GM23338 (cell line): ENCODE data around the gene NEXMIF. TPM values are rescaled to one million over a fixed set of nuclear protein-coding genes. Genes with fewer than 3 reads are reported as not detected.
"Not testable (repeated sequence)": the region's sequence is repeated elsewhere in the genome, so short reads cannot be mapped to it uniquely, and the experiment has no call there.

Experiments
- ATAC-seq: fragments of 200-7000 bp; cut with Tn5 transposase; 3 replicates; pipeline ENCODE4 v1.9.1; 2020
- DNase-seq: peaks from one replicate; pipeline ENCODE4 v3.0.0-alpha.2; 2015; ENCODE audit warnings: low spot score
- H2AFZ ChIP-seq: fragments of 200-600 bp; sonication (generic); 2 replicates; pipeline ENCODE4 v1.8.0; 2016; ENCODE audit warnings: antibody characterized with exemption, mild to moderate bottlenecking, moderate library complexity
- H3F3A ChIP-seq: fragments of 200-600 bp; sonication (generic); replicated peaks from 2 replicates; pipeline ENCODE4 v1.8.0; 2017; ENCODE audit warnings: antibody characterized with exemption, mixed run types, low read depth
- H3K27ac ChIP-seq: fragments of 200-600 bp; sonication (generic); 2 replicates; pipeline ENCODE4 v1.6.1; 2016; ENCODE audit warnings: low read depth
- H3K27me3 ChIP-seq: fragments of 200-600 bp; sonication (generic); 2 replicates; pipeline ENCODE4 v1.8.0; 2016; ENCODE audit warnings: mild to moderate bottlenecking, mixed run types, moderate library complexity; ENCODE audit not compliant: insufficient read depth
- H3K36me3 ChIP-seq: fragments of 200-600 bp; sonication (generic); 2 replicates; pipeline ENCODE4 v1.8.0; 2016; ENCODE audit warnings: mild to moderate bottlenecking; ENCODE audit not compliant: insufficient read depth
- H3K4me1 ChIP-seq: fragments of 200-600 bp; sonication (generic); 2 replicates; pipeline ENCODE4 v1.8.0; 2016; ENCODE audit warnings: mild to moderate bottlenecking, moderate library complexity; ENCODE audit not compliant: insufficient read depth
- H3K4me2 ChIP-seq: fragments of 200-600 bp; sonication (generic); 2 replicates; pipeline ENCODE4 v1.7.1; 2017; ENCODE audit warnings: mixed run types
- H3K4me3 ChIP-seq: fragments of 200-600 bp; sonication (generic); 2 replicates; pipeline ENCODE4 v1.6.1; 2016; ENCODE audit warnings: mixed run types
- H3K79me2 ChIP-seq: fragments of 200-600 bp; sonication (generic); replicated peaks from 2 replicates; pipeline ENCODE4 v1.8.0; 2017; ENCODE audit warnings: mild to moderate bottlenecking; ENCODE audit not compliant: insufficient read depth
- H3K9me2 ChIP-seq: fragments of 200-600 bp; sonication (generic); 2 replicates; pipeline ENCODE4 v1.8.0; 2017; ENCODE audit not compliant: insufficient read depth
- H4K20me1 ChIP-seq: fragments of 200-600 bp; sonication (generic); replicated peaks from 2 replicates; pipeline ENCODE4 v1.8.0; 2017; ENCODE audit warnings: mild to moderate bottlenecking; ENCODE audit not compliant: insufficient read depth
- H3K27ac Mint-ChIP-seq: 2 replicates; pipeline ENCODE4 v1.8.0; 2020; ENCODE audit warnings: inconsistent platforms, mild to moderate bottlenecking, moderate library complexity, mixed read lengths
- H3K27me3 Mint-ChIP-seq: 3 replicates; pipeline ENCODE4 v1.8.0; 2022; ENCODE audit warnings: low read depth, mild to moderate bottlenecking, moderate library complexity, mixed read lengths, inconsistent platforms; ENCODE audit not compliant: insufficient read depth, poor library complexity
- H3K36me3 Mint-ChIP-seq: 3 replicates; pipeline ENCODE4 v1.8.0; 2021; ENCODE audit warnings: low read depth, mild to moderate bottlenecking, inconsistent platforms, moderate library complexity, mixed read lengths
- H3K4me1 Mint-ChIP-seq: 3 replicates; pipeline ENCODE4 v1.8.0; 2020; ENCODE audit warnings: mild to moderate bottlenecking, inconsistent platforms, mixed read lengths
- H3K4me3 Mint-ChIP-seq: 3 replicates; pipeline ENCODE4 v1.8.0; 2021; ENCODE audit warnings: moderate library complexity, mild to moderate bottlenecking, inconsistent platforms, mixed read lengths
- H3K9me3 Mint-ChIP-seq: 3 replicates; pipeline ENCODE4 v1.8.0; 2020; ENCODE audit warnings: moderate library complexity, mild to moderate bottlenecking, inconsistent platforms, mixed read lengths
- ETS1 ChIP-seq: IDR thresholded peaks from 2 replicates; pipeline ENCODE4 v1.6.1; 2016; ENCODE audit warnings: antibody characterized with exemption
- EZH2 ChIP-seq: fragments of 200-600 bp; sonication (generic); IDR thresholded peaks from one replicate; pipeline ENCODE4 v1.8.0; 2017; ENCODE audit warnings: antibody characterized with exemption, mild to moderate bottlenecking, low read depth; ENCODE audit not compliant: unreplicated experiment
- JUNB ChIP-seq: IDR thresholded peaks from one replicate; pipeline ENCODE4 v1.6.1; 2016; ENCODE audit warnings: antibody characterized with exemption; ENCODE audit not compliant: unreplicated experiment
- REST ChIP-seq: IDR thresholded peaks from one replicate; pipeline ENCODE4 v1.6.1; 2018; ENCODE audit warnings: antibody characterized with exemption; ENCODE audit not compliant: unreplicated experiment
- ZNF331 ChIP-seq: fragments of 250-450 bp; sonication (Bioruptor Pico); IDR thresholded peaks from 2 replicates; pipeline ENCODE4 v1.5.0; 2020; ENCODE audit warnings: low read depth, mild to moderate bottlenecking, moderate library complexity
- long read RNA-seq: library from polyadenylated mRNA; unstranded; transcript quantifications from one replicate; pipeline ENCODE4 v2.0.0, GENCODE V29; 2020; ENCODE audit not compliant: unreplicated experiment
- polyA plus RNA-seq: library from polyadenylated mRNA; unstranded; fragments of >200 nt; fragmentation: Nextera tagmentation; extraction: Ambion mirVana; gene quantifications from 2 replicates; pipeline ENCODE4 v1.2.1, GENCODE V29; 2016
- total RNA-seq: library from RNA; depleted of rRNA; stranded (reverse); fragments of >200 nt; shearing (Covaris generic); gene quantifications from 2 replicates; pipeline ENCODE4 v1.2.3, GENCODE V29; 2014; rRNA removed

Gene NEXMIF
- total RNA-seq = 0.70 and 0.76 TPM in 2 replicates
- polyA plus RNA-seq = 0.09 and 0.16 TPM in 2 replicates
- long read RNA-seq = 0 reads

- H3F3A ChIP-seq = no peaks in the 10 kb centered on the region
- H3K9me2 ChIP-seq = no peaks in the 10 kb centered on the region
- Mint-ChIP-seq H3K4me1 (peaks cover 2% of the 10 kb centered on the region; the same call in 1 of the 3 replicates), H3K4me3 (peak within 1 kb of the TSS; percentile 82), H3K36me3 (peaks cover 3% of the 10 kb centered on the region; the same call in 1 of the 3 replicates), H3K27me3 (peaks cover 19% of the 10 kb centered on the region), H3K27ac (no peak within 1 kb of the TSS), H3K9me3 (peaks cover 6% of the 10 kb centered on the region; the same call in 2 of the 3 replicates)
- ATAC-seq (peak; percentile 88), DNase-seq (peak; percentile 69)
- peaks cover 40% of the 10 kb centered on the region for H3K27me3 ChIP-seq
- no peaks in the 10 kb centered on the region; the same call in 1 of the 2 replicates for H3K4me1 ChIP-seq
- no peaks in the 10 kb centered on the region for H3K36me3 ChIP-seq
- TF ChIP-seq ETS1 = no peak
- TF ChIP-seq JUNB = no peak
- no peak for TF ChIP-seq EZH2
- TF ChIP-seq REST = no peak
- TF ChIP-seq ZNF331 = no peak
- no peak within 1 kb of the TSS for H3K27ac ChIP-seq
- H2AFZ ChIP-seq = peak within 1 kb of the TSS; percentile 80
- H4K20me1 ChIP-seq = no peaks in the 10 kb centered on the region
- H3K4me2 ChIP-seq = peak within 1 kb of the TSS; percentile 76
- no peaks in the 10 kb centered on the region for H3K79me2 ChIP-seq
- H3K4me3 ChIP-seq = peak within 1 kb of the TSS; percentile 58
Observed at GRCh38 chrX:74925225-74926088, at the start of gene NEXMIF. NEXMIF (minus strand) TSS chrX:74925452.

- not testable (repeated sequence) for DNase-seq, H3K4me3 Mint-ChIP-seq, H3K9me2 ChIP-seq
Observed at GRCh38 chrX:74961962-74962361, 36.7 kb upstream of the NEXMIF start.

More at GRCh38 chrX:74961962-74962361, 36.7 kb upstream of the NEXMIF start:
- not testable (repeated sequence) for H3K4me1 ChIP-seq, H3K27me3 ChIP-seq, H3F3A ChIP-seq, H3K4me1 Mint-ChIP-seq, H3K79me2 ChIP-seq, H3K9me3 Mint-ChIP-seq, ATAC-seq, H4K20me1 ChIP-seq, H2AFZ ChIP-seq, H3K4me3 ChIP-seq, H3K4me2 ChIP-seq, H3K27me3 Mint-ChIP-seq, H3K36me3 Mint-ChIP-seq, H3K27ac Mint-ChIP-seq, H3K27ac ChIP-seq, H3K36me3 ChIP-seq
